ENCODE data around the gene APOF.
"Not testable (repeated sequence)": the region's sequence is repeated elsewhere in the genome, so short reads cannot be mapped to it uniquely, and the experiment has no call there.

The APOF gene

DNA sequence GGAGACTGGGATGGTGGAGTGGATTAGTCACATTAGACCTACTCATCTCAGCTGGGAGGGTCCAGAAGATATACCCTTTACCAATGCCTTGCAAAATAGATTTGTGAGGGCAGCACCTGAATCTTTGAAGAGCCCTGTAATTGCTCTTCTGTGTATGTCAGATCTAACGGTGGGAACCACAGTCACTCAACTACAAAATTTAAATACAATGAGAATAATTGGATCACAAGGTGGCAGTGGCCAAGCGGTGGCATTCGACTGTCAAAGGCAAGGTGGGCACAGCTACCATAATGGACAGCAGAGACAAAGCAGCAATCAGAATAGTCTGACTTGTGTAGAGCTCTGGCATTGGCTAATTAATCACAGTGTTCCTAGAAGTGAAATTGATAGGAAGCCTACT lies 36.8 kb upstream of the APOF start:
- H3K79me2 ChIP-seq; H3K27ac ChIP-seq; H3K9me3 ChIP-seq (ENCODE audit: control insufficient read depth, low read length); H3K4me1 ChIP-seq; H3K4me2 ChIP-seq (ENCODE audit: low read length); H2AFZ ChIP-seq; H3K27me3 ChIP-seq (ENCODE audit: control insufficient read depth, insufficient read depth, low read length); H3K9ac ChIP-seq; H3K4me3 ChIP-seq (ENCODE audit: low read depth, low read length); H3K36me3 ChIP-seq (ENCODE audit: control insufficient read depth, insufficient read depth, low read length): not testable (repeated sequence)

DNA sequence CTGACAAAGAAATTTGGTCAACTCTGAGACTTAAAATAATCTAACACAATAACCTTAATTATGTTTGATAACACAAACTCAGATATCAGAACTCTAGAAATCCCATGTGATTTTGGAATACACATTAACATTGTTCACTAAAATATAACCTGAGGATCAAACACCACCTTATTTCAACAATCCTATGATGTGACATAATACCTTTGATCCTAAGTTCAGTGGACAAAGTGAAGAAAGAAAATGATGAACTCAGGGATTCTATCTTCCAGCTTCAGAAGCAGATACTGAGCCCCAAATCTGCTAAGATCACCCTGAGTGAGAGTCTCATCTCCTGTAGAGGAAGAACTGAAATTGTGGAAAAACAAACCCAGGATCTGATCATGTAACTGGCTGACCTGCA lies 35.7 kb upstream of the APOF start:
- Histone ChIP-seq H3K4me2 (ENCODE audit: low read length) (no peak overlapping the region), H3K4me3 (ENCODE audit: low read depth, low read length) (no peak overlapping the region), H2AFZ (no peak overlapping the region), H3K9ac (no peak overlapping the region), H3K79me2 (no peaks in the 10 kb centered on the region), H3K36me3 (ENCODE audit: control insufficient read depth, insufficient read depth, low read length) (no peaks in the 10 kb centered on the region), H3K27ac (no peak overlapping the region), H3K4me1 (no peaks in the 10 kb centered on the region), H3K9me3 (ENCODE audit: control insufficient read depth, low read length) (no peaks in the 10 kb centered on the region), H3K27me3 (ENCODE audit: control insufficient read depth, insufficient read depth, low read length) (no peaks in the 10 kb centered on the region)
- TF ChIP-seq CTCF (IDR thresholded peaks at IDR 0.05) = no peak

DNA sequence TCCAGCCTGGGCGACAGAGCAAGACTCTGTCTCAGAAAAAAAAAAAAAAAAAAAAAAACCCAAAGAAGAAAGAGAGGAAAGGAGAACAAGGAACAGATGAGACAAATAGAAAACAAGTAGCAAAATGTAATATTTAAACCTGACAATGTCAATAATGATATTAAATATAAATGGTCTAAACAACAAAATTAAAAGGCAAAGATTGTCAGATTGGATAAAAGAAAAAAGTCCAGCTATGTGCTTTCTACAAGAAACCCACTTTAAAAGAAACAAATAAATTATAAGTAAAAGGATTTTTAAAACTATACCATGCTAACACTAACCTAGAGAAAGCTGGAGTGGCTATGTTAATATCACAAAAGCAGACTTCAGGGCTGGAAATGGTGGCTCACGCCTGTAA lies 29.7 kb upstream of the APOF start:
- Histone ChIP-seq H2AFZ (no peak overlapping the region), H3K36me3 (ENCODE audit: control insufficient read depth, insufficient read depth, low read length) (no peaks in the 10 kb centered on the region), H3K4me2 (ENCODE audit: low read length) (no peak overlapping the region), H3K9me3 (ENCODE audit: control insufficient read depth, low read length) (no peaks in the 10 kb centered on the region), H3K4me1 (no peaks in the 10 kb centered on the region), H3K4me3 (ENCODE audit: low read depth, low read length) (no peak overlapping the region), H3K27me3 (ENCODE audit: control insufficient read depth, insufficient read depth, low read length) (no peaks in the 10 kb centered on the region), H3K27ac (no peak overlapping the region), H3K9ac (no peak overlapping the region), H3K79me2 (no peaks in the 10 kb centered on the region)
- TF ChIP-seq CTCF (IDR thresholded peaks at IDR 0.05) = no peak

DNA sequence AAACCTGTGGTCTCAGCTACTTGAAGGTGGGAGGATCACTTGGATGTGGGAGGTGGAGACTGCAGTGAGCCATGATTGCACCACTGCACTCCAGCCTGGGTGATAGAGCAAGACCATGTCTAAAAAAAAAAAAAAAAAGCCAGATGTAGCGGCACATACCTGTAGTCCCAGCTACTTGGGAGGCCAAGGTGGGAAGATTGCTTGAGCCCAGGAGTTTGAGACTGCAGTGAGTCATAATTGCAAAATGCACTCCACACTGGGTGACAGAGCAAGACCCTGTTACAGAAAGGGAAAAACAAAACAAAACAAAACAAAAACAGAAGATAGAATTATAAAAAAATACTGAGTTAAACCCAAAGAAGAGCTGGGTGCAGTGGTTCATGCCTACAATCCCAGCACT lies 29.1 kb upstream of the APOF start:
- H3K36me3 ChIP-seq (ENCODE audit: control insufficient read depth, insufficient read depth, low read length) = no peaks in the 10 kb centered on the region
- H3K27ac ChIP-seq = no peak overlapping the region
- no peak overlapping the region for H2AFZ ChIP-seq
- H3K4me1 ChIP-seq = no peaks in the 10 kb centered on the region
- no peaks in the 10 kb centered on the region for H3K9me3 ChIP-seq (ENCODE audit: control insufficient read depth, low read length)
- H3K9ac ChIP-seq = no peak overlapping the region
- H3K4me3 ChIP-seq (ENCODE audit: low read depth, low read length) = no peak overlapping the region
- no peaks in the 10 kb centered on the region for H3K79me2 ChIP-seq
- no peak for TF ChIP-seq CTCF (IDR thresholded peaks at IDR 0.05)
- H3K27me3 ChIP-seq (ENCODE audit: control insufficient read depth, insufficient read depth, low read length) = no peaks in the 10 kb centered on the region
- no peak overlapping the region for H3K4me2 ChIP-seq (ENCODE audit: low read length)

DNA sequence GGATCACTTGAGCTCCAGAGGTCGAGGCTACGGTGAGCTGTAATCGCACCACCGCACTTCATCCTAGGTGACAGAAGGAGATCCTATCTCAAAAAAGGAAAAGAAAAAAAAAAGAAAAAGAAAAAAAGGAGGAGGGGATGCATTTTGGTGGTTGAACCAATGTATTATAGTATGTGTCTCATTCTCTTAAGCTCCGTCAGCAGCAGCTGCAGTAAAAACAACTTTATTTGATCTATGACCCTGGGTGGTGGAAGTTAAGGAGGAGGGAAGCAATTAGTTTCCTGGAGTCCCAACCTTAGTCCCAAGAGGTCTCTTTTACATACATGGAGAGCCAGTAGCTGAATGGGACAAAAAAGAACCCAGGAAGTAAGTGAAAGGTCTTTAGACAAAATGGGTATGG lies 26.8 kb upstream of the APOF start:
- no peaks in the 10 kb centered on the region for H3K79me2 ChIP-seq
- H3K27ac ChIP-seq = no peak overlapping the region
- no peak for TF ChIP-seq CTCF (IDR thresholded peaks at IDR 0.05)
- no peak overlapping the region for H3K4me2 ChIP-seq (ENCODE audit: low read length)
- no peak overlapping the region for H3K9ac ChIP-seq
- H3K27me3 ChIP-seq (ENCODE audit: control insufficient read depth, insufficient read depth, low read length) = no peaks in the 10 kb centered on the region
- no peaks in the 10 kb centered on the region for H3K9me3 ChIP-seq (ENCODE audit: control insufficient read depth, low read length)
- H3K4me3 ChIP-seq (ENCODE audit: low read depth, low read length) = no peak overlapping the region
- H3K36me3 ChIP-seq (ENCODE audit: control insufficient read depth, insufficient read depth, low read length) = no peaks in the 10 kb centered on the region
- H2AFZ ChIP-seq = no peak overlapping the region
- H3K4me1 ChIP-seq = no peaks in the 10 kb centered on the region
